Measurements from ENCODE around the gene ZNF440.
"Not testable (repeated sequence)": the region's sequence is repeated elsewhere in the genome, so short reads cannot be mapped to it uniquely, and the experiment has no call there.

ZNF440 gene

GRCh38 chr19:11769995-11770394 lies 44.1 kb upstream of the ZNF440 start:
- no peak overlapping the region for H2AFZ ChIP-seq (ENCODE audit: low read length)
- peaks cover 18% of the 10 kb centered on the region; the same call in 1 of the 2 replicates for H3K79me2 ChIP-seq (ENCODE audit: insufficient read depth, low read length)
- H3K9me2 ChIP-seq (replicated peaks; ENCODE audit: low read depth, low read length): no peaks in the 10 kb centered on the region
- no peaks in the 10 kb centered on the region for H4K20me1 ChIP-seq (ENCODE audit: insufficient read depth, low read length, poor library complexity, severe bottlenecking)
- no peak for TF ChIP-seq EZH2phosphoT487 (IDR thresholded peaks at IDR 0.05; ENCODE audit: borderline replicate concordance)
- TF ChIP-seq, protein P1, sequence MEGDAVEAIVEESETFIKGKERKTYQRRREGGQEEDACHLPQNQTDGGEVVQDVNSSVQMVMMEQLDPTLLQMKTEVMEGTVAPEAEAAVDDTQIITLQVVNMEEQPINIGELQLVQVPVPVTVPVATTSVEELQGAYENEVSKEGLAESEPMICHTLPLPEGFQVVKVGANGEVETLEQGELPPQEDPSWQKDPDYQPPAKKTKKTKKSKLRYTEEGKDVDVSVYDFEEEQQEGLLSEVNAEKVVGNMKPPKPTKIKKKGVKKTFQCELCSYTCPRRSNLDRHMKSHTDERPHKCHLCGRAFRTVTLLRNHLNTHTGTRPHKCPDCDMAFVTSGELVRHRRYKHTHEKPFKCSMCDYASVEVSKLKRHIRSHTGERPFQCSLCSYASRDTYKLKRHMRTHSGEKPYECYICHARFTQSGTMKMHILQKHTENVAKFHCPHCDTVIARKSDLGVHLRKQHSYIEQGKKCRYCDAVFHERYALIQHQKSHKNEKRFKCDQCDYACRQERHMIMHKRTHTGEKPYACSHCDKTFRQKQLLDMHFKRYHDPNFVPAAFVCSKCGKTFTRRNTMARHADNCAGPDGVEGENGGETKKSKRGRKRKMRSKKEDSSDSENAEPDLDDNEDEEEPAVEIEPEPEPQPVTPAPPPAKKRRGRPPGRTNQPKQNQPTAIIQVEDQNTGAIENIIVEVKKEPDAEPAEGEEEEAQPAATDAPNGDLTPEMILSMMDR (conservative IDR thresholded peaks at IDR 0.05; ENCODE audit: low read length): no peak
- H3K4me3 ChIP-seq (ENCODE audit: low read length, poor library complexity, severe bottlenecking): no peak overlapping the region
- H3K9ac ChIP-seq (ENCODE audit: low read depth, low read length, poor library complexity, severe bottlenecking): no peak overlapping the region
- peaks cover 15% of the 10 kb centered on the region for H3K4me1 ChIP-seq (ENCODE audit: insufficient read depth, low read length, poor library complexity, severe bottlenecking)
- H3K27me3 ChIP-seq (ENCODE audit: insufficient read depth, low read length, poor library complexity, severe bottlenecking): no peaks in the 10 kb centered on the region
- no peaks in the 10 kb centered on the region for H3K36me3 ChIP-seq (ENCODE audit: insufficient read depth, low read length)
- no peak overlapping the region for H3K4me2 ChIP-seq (ENCODE audit: low read depth, low read length, poor library complexity, severe bottlenecking)
- H3K9me3 ChIP-seq (ENCODE audit: insufficient read depth, low read depth, low read length): peaks cover 6% of the 10 kb centered on the region; the same call in 1 of the 2 replicates
- no peaks in the 10 kb centered on the region for H3F3A ChIP-seq (ENCODE audit: low read depth)

DNA sequence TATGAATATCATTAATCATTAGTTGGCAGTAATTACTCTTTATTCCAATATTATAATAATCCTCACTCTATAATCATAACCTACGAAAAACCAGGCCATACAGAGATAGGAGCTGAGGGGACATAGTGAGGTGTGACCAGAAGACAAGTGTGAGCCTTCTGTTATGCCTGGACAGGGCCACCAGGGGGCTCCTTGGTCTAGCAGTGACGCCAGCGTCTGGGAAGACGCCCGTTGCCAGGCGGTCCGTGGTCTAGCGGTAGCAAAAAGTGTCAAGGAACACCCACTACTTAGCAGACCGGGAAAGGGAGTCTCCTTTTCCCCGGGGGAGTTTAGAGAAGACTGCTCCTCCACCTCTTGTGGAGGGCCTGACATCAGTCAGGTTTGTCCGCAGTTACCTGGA lies 42.6 kb upstream of the ZNF440 start:
- H3K9me3 ChIP-seq (ENCODE audit: insufficient read depth, low read depth, low read length); H3K27me3 ChIP-seq (ENCODE audit: insufficient read depth, low read length, poor library complexity, severe bottlenecking); H3K4me2 ChIP-seq (ENCODE audit: low read depth, low read length, poor library complexity, severe bottlenecking); H2AFZ ChIP-seq (ENCODE audit: low read length); H3K9ac ChIP-seq (ENCODE audit: low read depth, low read length, poor library complexity, severe bottlenecking); H3F3A ChIP-seq (ENCODE audit: low read depth); H3K4me3 ChIP-seq (ENCODE audit: low read length, poor library complexity, severe bottlenecking); H3K36me3 ChIP-seq (ENCODE audit: insufficient read depth, low read length); H3K9me2 ChIP-seq (replicated peaks; ENCODE audit: low read depth, low read length); H4K20me1 ChIP-seq (ENCODE audit: insufficient read depth, low read length, poor library complexity, severe bottlenecking): not testable (repeated sequence)
- H3K4me1 ChIP-seq (ENCODE audit: insufficient read depth, low read length, poor library complexity, severe bottlenecking): peaks cover 12% of the 10 kb centered on the region
- H3K79me2 ChIP-seq (ENCODE audit: insufficient read depth, low read length): peaks cover 18% of the 10 kb centered on the region; the same call in 1 of the 2 replicates

DNA sequence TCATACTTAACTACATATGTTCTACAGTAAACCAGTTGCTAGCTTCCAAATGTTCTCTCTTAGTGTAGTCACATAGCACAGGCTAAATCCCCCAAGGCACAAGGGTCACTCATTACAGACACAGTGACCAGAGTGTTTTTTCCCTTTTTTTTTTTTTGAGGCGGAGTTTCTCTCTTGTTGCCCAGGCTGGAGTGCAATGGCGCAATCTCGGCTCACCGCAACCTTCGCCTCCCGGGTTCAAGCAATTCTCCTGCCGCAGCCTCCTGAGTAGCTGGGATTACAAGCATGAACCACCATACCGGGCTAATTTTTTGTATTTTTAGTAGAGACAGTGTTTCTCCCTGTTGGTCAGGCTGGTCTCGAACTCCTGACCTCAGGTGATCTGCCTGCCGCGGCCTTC lies 37.4 kb upstream of the ZNF440 start:
- not testable (repeated sequence) for H3K4me3 ChIP-seq (ENCODE audit: low read length, poor library complexity, severe bottlenecking); H3K79me2 ChIP-seq (ENCODE audit: insufficient read depth, low read length); H3K27me3 ChIP-seq (ENCODE audit: insufficient read depth, low read length, poor library complexity, severe bottlenecking); H3K4me1 ChIP-seq (ENCODE audit: insufficient read depth, low read length, poor library complexity, severe bottlenecking); H4K20me1 ChIP-seq (ENCODE audit: insufficient read depth, low read length, poor library complexity, severe bottlenecking); H3K9me2 ChIP-seq (replicated peaks; ENCODE audit: low read depth, low read length); H3F3A ChIP-seq (ENCODE audit: low read depth); H3K4me2 ChIP-seq (ENCODE audit: low read depth, low read length, poor library complexity, severe bottlenecking); H2AFZ ChIP-seq (ENCODE audit: low read length); H3K9ac ChIP-seq (ENCODE audit: low read depth, low read length, poor library complexity, severe bottlenecking)
- peaks cover 30% of the 10 kb centered on the region for H3K9me3 ChIP-seq (ENCODE audit: insufficient read depth, low read depth, low read length)
- peaks cover 43% of the 10 kb centered on the region for H3K36me3 ChIP-seq (ENCODE audit: insufficient read depth, low read length)

DNA sequence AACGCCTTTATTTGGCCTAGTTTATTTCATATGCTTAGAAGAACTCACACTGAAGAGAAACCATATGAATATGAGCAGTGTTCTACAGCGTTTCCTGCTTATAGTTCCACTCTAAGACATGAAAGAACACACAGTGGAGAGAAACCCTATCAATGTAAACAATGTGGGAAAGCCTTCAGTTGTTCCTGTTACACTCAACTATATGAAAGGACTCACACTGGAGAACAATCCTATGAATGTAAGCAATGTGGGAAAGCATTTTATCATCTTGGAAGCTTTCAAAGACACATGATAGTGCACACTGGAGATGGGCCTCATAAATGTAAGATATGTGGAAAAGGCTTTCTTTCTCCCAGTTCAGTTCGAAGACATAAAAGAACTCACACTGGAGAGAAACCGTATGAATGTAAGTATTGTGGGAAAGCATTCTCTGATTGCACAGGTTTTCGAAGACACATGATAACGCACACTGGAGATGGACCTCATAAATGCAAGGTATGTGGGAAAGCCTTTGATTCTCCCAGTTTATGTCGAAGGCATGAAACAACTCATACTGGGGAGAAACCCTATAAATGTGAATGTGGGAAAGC lies 33.5 kb upstream of the ZNF440 start:
- H3K79me2 ChIP-seq (ENCODE audit: insufficient read depth, low read length): no peaks in the 10 kb centered on the region
- H3F3A ChIP-seq (ENCODE audit: low read depth): no peaks in the 10 kb centered on the region
- TF ChIP-seq, protein P1 (conservative IDR thresholded peaks at IDR 0.05; ENCODE audit: low read length): no peak
- TF ChIP-seq EZH2phosphoT487 (IDR thresholded peaks at IDR 0.05; ENCODE audit: borderline replicate concordance): no peak
- H3K27me3 ChIP-seq (ENCODE audit: insufficient read depth, low read length, poor library complexity, severe bottlenecking): peaks cover 8% of the 10 kb centered on the region
- H3K4me3 ChIP-seq (ENCODE audit: low read length, poor library complexity, severe bottlenecking): no peak overlapping the region
- H3K9me3 ChIP-seq (ENCODE audit: insufficient read depth, low read depth, low read length): peaks cover 50% of the 10 kb centered on the region
- no peak overlapping the region for H3K9ac ChIP-seq (ENCODE audit: low read depth, low read length, poor library complexity, severe bottlenecking)
- H3K4me2 ChIP-seq (ENCODE audit: low read depth, low read length, poor library complexity, severe bottlenecking): no peak overlapping the region
- H3K4me1 ChIP-seq (ENCODE audit: insufficient read depth, low read length, poor library complexity, severe bottlenecking): no peaks in the 10 kb centered on the region
- H3K9me2 ChIP-seq (replicated peaks; ENCODE audit: low read depth, low read length): no peaks in the 10 kb centered on the region
- no peak overlapping the region for H2AFZ ChIP-seq (ENCODE audit: low read length)
- no peaks in the 10 kb centered on the region for H4K20me1 ChIP-seq (ENCODE audit: insufficient read depth, low read length, poor library complexity, severe bottlenecking)
- peaks cover 48% of the 10 kb centered on the region for H3K36me3 ChIP-seq (ENCODE audit: insufficient read depth, low read length)
